Measurements from ENCODE around the gene KCNB1.

The KCNB1 gene

GRCh38 chr20:49482621-49483017, at the start of gene KCNB1:
TSS of gene KCNB1 (minus strand) at chr20:49482668. CDS start at chr20:49482480, 188 bp downstream.
- DNase-seq = peak in 16 of 56 donors; percentile 5 to 38 (median 16)

GRCh38 chr20:49529470-49529869, 47.0 kb upstream of the KCNB1 start:
- no peak for DNase-seq

- DNase-seq = no peak
Measured at GRCh38 chr20:49526568-49526967, 44.1 kb upstream of the KCNB1 start.

- DNase-seq = no peak
Measured at GRCh38 chr20:49526056-49526455, 43.6 kb upstream of the KCNB1 start.

GRCh38 chr20:49523767-49524360, 41.4 kb upstream of the KCNB1 start:
- DNase-seq = no peak

GRCh38 chr20:49521356-49521755, 38.9 kb upstream of the KCNB1 start:
- no peak for DNase-seq

- DNase-seq = no peak
Measured at GRCh38 chr20:49519777-49520359, 37.4 kb upstream of the KCNB1 start.

- no peak for DNase-seq
Measured at GRCh38 chr20:49519212-49519712, 36.8 kb upstream of the KCNB1 start.

- no peak for DNase-seq
Measured at GRCh38 chr20:49518576-49518975, 36.1 kb upstream of the KCNB1 start.

GRCh38 chr20:49517805-49518100, 35.3 kb upstream of the KCNB1 start:
- no peak for DNase-seq

GRCh38 chr20:49516916-49517804, 34.7 kb upstream of the KCNB1 start:
- DNase-seq = no peak

GRCh38 chr20:49515586-49515985, 33.1 kb upstream of the KCNB1 start:
- no peak for DNase-seq

GRCh38 chr20:49513517-49513916, 31.0 kb upstream of the KCNB1 start:
- DNase-seq = no peak

- no peak for DNase-seq
Measured at GRCh38 chr20:49513009-49513408, 30.5 kb upstream of the KCNB1 start.

- no peak for DNase-seq
Measured at GRCh38 chr20:49511788-49512525, 29.5 kb upstream of the KCNB1 start.

- no peak for DNase-seq
Measured at GRCh38 chr20:49510562-49511122, 28.2 kb upstream of the KCNB1 start.

GRCh38 chr20:49508435-49509199, 26.1 kb upstream of the KCNB1 start:
- peak in 19 of 56 donors; percentile 5 to 53 (median 20) for DNase-seq

GRCh38 chr20:49507741-49508434, 25.4 kb upstream of the KCNB1 start:
- DNase-seq = no peak

GRCh38 chr20:49505518-49505917, 23.1 kb upstream of the KCNB1 start:
- DNase-seq = peak in 46 of 56 donors; percentile 9 to 75 (median 50)

GRCh38 chr20:49503176-49503575, 20.7 kb upstream of the KCNB1 start:
- DNase-seq = no peak

Measured in amygdala (tissue), 56 donors.